Glomerular endothelial cell (primary cell): Measurements from ENCODE around the gene ABI2. TPM values are rescaled to one million over a fixed set of nuclear protein-coding genes. Genes with fewer than 3 reads are reported as not detected.

Experiments
- DNase-seq: peaks from one replicate; pipeline ENCODE4 v3.0.0-alpha.2; 2011; ENCODE audit warnings: low read depth, low spot score; ENCODE audit errors: extremely low read depth
- total RNA-seq: library from RNA; depleted of rRNA; stranded (reverse); fragments of >200 nt; gene quantifications from 2 replicates; pipeline ENCODE4 v1.2.3, GENCODE V29; 2015

The ABI2 gene
- total RNA-seq, 1 donor from 2014 or later = 42.8 TPM

- no peak for DNase-seq
Observed at GRCh38 chr2:203463266-203463678, 135.1 kb downstream of the ABI2 start.

DNA sequence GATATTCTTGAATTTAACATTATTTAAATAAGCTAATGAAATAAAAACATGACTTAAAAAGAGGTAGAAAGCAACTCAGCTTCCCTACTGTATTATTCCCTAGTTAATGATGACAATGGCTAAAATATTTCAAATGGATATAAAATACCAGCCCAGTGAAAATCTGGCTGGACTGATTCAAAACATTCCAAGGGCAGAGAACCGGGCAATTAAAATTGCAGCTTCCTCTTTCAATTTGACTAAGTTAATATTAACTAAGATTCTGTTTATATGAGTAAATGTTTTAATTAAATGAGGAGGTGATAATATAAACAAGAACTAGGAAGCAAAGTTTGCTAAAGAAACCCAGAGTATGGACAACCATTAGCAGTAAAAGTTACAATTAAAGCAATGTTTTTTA is 141.4 kb downstream of the ABI2 start:
- DNase-seq = no peak

- no peak for DNase-seq
Observed at GRCh38 chr2:203470371-203470770, 142.2 kb downstream of the ABI2 start.

DNA sequence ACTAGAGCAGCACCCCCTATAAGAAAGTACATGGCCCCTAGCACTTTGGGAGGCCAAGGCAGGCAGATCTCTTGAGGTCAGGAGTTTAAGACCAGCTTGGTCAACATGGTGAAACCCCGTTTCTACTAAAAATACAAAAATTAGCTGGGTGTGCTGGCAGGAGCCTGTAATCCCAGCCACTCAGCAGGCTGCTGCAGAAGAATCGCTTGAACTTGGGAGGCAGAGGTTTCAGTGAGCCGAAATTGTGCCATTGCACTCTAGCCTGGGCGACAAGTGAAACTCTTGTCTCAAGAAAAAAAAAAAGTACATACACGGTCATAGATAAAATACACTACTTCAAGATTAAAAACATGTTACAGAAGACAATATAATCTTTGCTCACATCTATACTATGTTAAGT is 143.1 kb downstream of the ABI2 start:
- DNase-seq = no peak

DNA sequence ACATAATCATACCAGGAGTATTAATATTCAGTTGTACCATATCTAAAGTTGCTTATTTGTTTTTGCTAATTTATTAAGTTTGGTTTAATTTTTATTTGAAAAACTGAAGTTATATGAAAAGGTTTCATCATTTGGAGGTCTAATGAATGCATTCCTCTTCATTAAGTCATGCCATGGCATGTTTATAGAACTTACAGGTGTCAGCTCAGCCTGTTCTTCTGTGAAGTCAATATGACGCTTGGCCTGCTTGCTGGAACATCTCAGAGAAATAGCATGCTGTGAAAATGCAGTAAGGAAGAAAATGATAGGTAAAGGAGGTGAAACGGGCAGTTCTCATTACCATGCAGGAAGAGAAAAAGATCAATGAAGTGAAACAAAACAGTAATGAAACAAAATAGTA is 148.7 kb downstream of the ABI2 start:
- no peak for DNase-seq

DNA sequence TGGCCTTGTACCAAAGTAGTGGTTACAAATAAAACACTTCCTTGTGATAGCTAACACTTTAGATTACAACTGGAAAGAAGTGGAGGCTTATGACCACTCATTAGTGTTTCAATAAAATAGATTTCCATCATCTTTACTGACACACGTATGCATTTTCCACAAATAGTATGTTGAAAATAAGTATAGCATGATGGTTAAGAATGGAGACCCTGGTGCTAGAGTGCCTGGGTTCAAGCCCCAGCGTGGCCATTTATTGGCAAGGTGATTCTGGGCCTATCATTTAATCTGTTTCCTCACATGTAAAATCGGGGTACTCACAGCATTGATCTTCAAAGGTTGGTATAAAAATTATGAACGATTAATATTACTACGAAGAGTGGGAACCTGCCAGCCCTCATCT is 152.4 kb downstream of the ABI2 start:
- DNase-seq = no peak

DNA sequence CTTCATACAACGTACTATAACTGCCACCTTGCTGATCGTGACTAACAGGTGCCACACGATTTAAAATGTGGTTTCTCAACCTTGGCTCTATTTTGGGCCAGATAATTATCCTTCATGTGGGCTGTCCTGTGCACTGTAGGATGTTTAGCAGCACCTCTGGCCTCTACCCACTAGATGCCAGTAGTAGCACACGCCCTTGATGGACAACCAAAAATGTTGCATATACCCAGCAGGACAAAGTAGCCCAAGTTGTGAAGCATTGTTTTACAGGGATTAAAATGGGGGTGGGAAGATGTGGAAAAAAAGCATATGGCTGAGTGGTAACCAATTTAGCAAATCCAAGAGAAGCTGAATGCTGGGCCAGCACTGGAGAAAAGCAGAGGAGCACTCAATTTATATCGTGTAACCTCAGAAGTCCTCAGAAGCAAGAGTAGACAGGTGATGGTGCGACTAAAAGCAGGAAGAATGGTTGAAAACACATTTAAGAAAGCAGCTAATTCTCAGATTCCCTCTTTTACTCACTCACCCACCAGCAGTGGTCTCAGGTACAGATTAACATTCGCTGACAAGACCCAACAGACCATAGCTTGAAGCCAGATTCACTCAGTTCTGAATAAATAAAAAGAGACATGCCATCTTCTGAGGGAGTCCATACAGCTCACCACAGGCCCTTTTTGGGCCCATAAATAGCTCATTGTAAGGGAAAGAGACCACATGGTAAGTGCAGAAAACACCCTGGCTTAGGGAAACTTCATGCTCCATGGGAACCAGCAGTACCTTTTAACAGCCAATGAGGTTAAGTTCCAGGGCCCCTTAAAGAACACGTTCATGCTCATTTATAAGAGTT is 156.3 kb downstream of the ABI2 start:
- no peak for DNase-seq

- no peak for DNase-seq
Observed at GRCh38 chr2:203489531-203489930, 161.3 kb downstream of the ABI2 start.

DNA sequence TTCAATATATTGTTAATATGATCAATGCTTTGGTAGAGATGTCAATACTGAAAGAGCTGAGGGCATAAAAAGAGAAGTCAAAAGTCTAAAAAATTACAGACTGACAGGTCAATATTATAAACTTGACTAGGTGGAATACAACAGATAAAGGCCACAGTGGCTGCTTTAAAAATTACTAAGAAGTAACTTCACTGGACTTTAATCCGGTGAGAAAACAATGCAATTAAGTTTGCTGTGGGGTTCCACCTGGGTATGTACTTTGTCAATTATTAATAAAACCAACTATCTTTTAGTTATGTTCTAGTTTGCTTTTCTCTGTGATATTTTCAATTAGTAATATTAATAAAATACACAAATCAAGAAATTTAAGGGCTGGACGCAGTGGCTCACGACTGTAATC is 162.2 kb downstream of the ABI2 start:
- DNase-seq = no peak

DNA sequence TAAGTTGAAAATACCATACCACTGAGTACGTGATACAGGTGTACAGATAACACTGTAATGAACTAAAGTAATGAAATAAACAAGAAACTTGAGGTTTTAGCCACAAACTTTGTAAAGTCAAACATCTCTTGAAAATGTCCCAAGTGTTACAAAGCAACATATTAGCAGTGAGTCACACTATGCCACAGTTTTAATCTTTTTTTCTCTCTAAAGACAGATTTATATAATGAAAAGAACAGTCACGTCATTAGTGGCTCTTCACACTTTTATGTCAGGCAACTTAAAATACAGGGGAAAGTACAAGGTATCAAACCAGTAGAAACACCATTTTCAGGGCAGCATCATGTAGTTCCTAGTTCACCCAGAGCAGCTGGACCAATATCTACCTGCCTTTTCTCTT is 164.8 kb downstream of the ABI2 start:
- DNase-seq = no peak

Other genes with a start within 250 kb of the ABI2 start
- gene CYP20A1, start 89.4 kb upstream of the ABI2 start, total RNA-seq = 21.5 and 29.6 TPM in 2 replicates
- 62.1 and 69.8 TPM in 2 replicates for gene RAPH1, start 206.9 kb downstream of the ABI2 start, total RNA-seq